Pancreas (tissue), 10 donors: ENCODE results near the gene RESP18. TPM values are rescaled to one million over a fixed set of nuclear protein-coding genes. Genes with fewer than 3 reads are reported as not detected.

Source experiments
- ATAC-seq, 4 donors: fragments of 200-7000 bp; cut with Tn5 transposase; one replicate each; pipeline versions ENCODE4 v1.8.0 to v1.9.1; 2020; ENCODE audit warnings: mild to moderate bottlenecking in 4 of 4, moderate library complexity in 4 of 4
- DNase-seq, 6 donors: peaks; one replicate each; pipeline ENCODE4 v3.0.0-alpha.2; 2020
- FAIRE-seq: peaks from 2 replicates; lab custom pipeline; 2012; peaks lifted over from hg19 to GRCh38; lab: Jason Lieb, UNC
- H3K27ac ChIP-seq, 4 donors: fragments of 200-600 bp; sonication (generic); 1 replicate in 3 of 4; 2 replicates in 1 of 4; pipeline versions ENCODE4 v1.5.0 to v1.8.0; 2020
- H3K27me3 ChIP-seq, 4 donors: fragments of 200-600 bp; one replicate each; pipeline ENCODE4 v1.8.0; 2021
- H3K36me3 ChIP-seq, 3 donors: fragments of 200-600 bp; sonication (generic) in 1 of 3; one replicate each; pipeline versions ENCODE4 v1.5.0 to v1.8.0; 2020 to 2021
- H3K4me1 ChIP-seq, 3 donors: fragments of 200-600 bp; one replicate each; pipeline ENCODE4 v1.8.0; 2021
- H3K4me3 ChIP-seq, 4 donors: fragments of 200-600 bp; sonication (generic) in 2 of 4; one replicate each; pipeline versions ENCODE4 v1.5.0 to v1.8.0; 2020 to 2021
- H3K9me3 ChIP-seq, 4 donors: fragments of 200-600 bp; one replicate each; pipeline ENCODE4 v1.8.0; 2021
- WGBS, 2 donors: extraction: QIAGEN DNeasy Blood & Tissue Kit; methylation state at CpG; one replicate each; pipeline ENCODE4 v1.1.7; 2013; 5-methylcytosine and 5-hydroxymethylcytosine counted together
- intact Hi-C, 3 donors: fragments of 100-400 bp; cut with DNase I; formaldehyde crosslinking; loops; one replicate each; pipeline versions ENCODE4 v1.11.1 to v1.14.2; 2022
- polyA plus RNA-seq, 2 donors: library from polyadenylated mRNA; stranded (reverse); fragments of 200-250 nt; gene quantifications; one replicate each; pipeline ENCODE4 v1.2.3, GENCODE V29; 2013
- total RNA-seq, 6 donors: library from RNA; stranded (reverse); fragmentation: NEBNext Ultra II Directional in 4 of 6; extraction: Animal tissue kit (Norgen Biotek cat#: 25700) in 4 of 6; gene quantifications; one replicate each; pipeline versions ENCODE4 v1.2.1 to v1.2.4, GENCODE V29; 2021 to 2023
- TF ChIP-seq, protein P1 (sequence below), 4 donors: fragments of 200-600 bp; sonication (generic) in 3 of 4; IDR thresholded peaks; one replicate each; pipeline versions ENCODE4 v1.5.0 to v1.8.0; 2021; ENCODE audit warnings: antibody characterized with exemption in 4 of 4
- donor health status: healthy with polysubstance abuse.
- donor health status: DM: no; HTN: no; CAD: no; lungs with moderate emphysema.
- donor health status: DM: no; HTN: no; CAD: no.
- donor health status: control.
- donor health status: control.
- donor health status: Bipolar disorder and iron deficiency.
- donor health status: DM: yes; HTN: yes; CAD: no.
- donor health status: DM: no; HTN: no; CAD: no.
- donor health status: DM: no; HTN: no; CAD: no.
- donor health status: DM: yes; HTN: yes; CAD: no.

Gene RESP18
- total and polyA plus RNA-seq, 8 donors = 0.16 TPM; not detected in 7

DNA sequence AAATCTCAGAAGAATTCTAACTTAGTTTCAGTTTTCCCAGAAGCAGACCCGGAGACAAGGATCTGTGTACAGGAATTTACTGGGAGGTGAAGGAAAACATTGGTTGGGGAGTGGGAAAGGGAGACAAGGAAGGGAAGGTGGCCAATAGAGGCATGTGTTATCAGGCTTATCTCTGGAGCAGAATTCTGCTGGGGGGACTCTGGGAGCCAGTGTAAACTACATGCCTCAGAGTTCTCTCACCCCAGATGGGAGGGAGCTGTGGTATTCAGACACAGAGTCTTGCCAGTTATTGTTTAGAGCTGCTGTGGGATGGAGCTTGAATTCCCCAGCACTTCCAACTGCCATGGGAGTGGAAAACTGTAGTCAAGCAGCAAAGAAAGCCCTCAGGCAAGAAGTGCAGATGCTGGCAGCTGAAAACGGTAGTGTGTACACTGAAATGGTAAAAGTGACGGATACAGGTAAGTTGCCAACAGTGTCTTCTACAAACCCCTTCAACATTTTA lies 36.2 kb upstream of the RESP18 start:
- TF ChIP-seq, protein P1, sequence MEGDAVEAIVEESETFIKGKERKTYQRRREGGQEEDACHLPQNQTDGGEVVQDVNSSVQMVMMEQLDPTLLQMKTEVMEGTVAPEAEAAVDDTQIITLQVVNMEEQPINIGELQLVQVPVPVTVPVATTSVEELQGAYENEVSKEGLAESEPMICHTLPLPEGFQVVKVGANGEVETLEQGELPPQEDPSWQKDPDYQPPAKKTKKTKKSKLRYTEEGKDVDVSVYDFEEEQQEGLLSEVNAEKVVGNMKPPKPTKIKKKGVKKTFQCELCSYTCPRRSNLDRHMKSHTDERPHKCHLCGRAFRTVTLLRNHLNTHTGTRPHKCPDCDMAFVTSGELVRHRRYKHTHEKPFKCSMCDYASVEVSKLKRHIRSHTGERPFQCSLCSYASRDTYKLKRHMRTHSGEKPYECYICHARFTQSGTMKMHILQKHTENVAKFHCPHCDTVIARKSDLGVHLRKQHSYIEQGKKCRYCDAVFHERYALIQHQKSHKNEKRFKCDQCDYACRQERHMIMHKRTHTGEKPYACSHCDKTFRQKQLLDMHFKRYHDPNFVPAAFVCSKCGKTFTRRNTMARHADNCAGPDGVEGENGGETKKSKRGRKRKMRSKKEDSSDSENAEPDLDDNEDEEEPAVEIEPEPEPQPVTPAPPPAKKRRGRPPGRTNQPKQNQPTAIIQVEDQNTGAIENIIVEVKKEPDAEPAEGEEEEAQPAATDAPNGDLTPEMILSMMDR (IDR thresholded peaks at IDR 0.05) = no peak
- 35 to 39% methylated on average over 3 of the region's 3 CpGs for whole genome bisulfite sequencing, 2 donors
- FAIRE-seq (no peak), DNase-seq (peak in 2 of 6 donors; percentile 22 to 30), ATAC-seq (peak; percentile 69 to 89 (median 78))
- H3K27ac ChIP-seq = peak overlapping the region in 3 of 4 donors; percentile 52 to 76 (median 67)
- H3K4me1 ChIP-seq = no peaks in the 10 kb centered on the region
- H3K27me3 ChIP-seq = no peaks in the 10 kb centered on the region
- H3K4me3 ChIP-seq = peak overlapping the region in 1 of 4 donors; percentile 10
- peaks cover 0 to 2% (median 0%) of the 10 kb centered on the region in 3 donors for H3K36me3 ChIP-seq
- no peaks in the 10 kb centered on the region for H3K9me3 ChIP-seq
- intact Hi-C loops = no loop called here

DNA sequence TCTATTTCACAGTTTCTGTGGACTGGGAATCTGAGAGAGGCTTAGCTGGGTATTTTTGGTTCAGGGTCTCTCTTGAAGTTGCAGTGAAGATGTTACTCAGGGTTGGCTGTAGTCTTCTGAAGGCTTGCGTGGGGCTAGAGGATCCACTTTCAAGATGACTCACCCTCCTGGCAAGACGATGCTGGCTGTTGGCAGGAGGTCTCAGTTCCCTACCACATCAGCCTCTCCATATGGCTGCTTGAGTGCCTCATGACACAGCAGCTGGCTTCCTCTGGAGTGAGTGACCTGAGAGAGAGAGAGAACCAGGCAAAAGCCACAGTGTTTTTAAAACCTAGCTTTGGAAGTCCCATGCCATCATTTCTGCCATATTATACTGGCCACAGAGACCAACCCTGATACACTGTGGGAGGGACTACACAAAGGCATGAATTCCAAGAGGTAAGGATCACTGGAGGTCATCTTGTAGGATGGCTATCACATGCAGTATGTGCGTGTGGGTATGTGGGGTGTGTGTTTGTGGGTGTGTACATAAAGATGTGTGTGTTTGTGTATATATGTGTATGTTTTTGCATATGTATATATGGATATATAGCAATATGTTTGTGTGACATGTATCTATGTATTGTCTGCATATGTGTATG lies 30.1 kb upstream of the RESP18 start:
- Histone ChIP-seq H3K4me1 (peaks cover 0 to 4% (median 0%) of the 10 kb centered on the region in 3 donors), H3K9me3 (no peaks in the 10 kb centered on the region), H3K27ac (no peak overlapping the region), H3K36me3 (no peaks in the 10 kb centered on the region), H3K27me3 (peaks cover 0 to 9% (median 3%) of the 10 kb centered on the region in 4 donors), H3K4me3 (no peak overlapping the region)
- DNase-seq (peak in 1 of 6 donors; percentile 23), ATAC-seq (peak in 3 of 4 donors; percentile 43 to 78 (median 64)), FAIRE-seq (no peak)
- intact Hi-C loops = no loop called here
- TF ChIP-seq, protein P1 (IDR thresholded peaks at IDR 0.05) = no peak
- WGBS, 2 donors = 55 to 86% methylated on average over 3 of the region's 3 CpGs

DNA sequence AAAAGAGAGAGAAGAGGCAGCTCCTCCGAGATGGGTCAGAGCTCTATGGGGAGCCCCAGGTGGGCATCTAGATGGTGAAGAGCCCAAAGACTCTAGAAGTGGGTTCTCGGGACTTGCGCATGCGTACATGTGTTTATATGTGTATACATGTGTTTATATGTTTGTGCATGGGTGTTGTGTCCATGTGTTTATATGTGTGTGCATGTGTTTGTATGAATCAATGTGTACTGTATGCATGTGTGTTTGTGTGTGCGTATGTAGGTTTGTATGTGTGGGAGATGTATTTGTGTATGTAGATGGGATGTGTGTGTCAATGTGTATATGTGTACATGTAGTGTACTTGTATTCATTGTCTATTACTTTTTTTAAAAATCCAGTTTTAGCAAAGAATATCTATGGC lies 29.5 kb upstream of the RESP18 start:
- TF ChIP-seq, protein P1 (IDR thresholded peaks at IDR 0.05) = no peak
- no peak overlapping the region for H3K27ac ChIP-seq
- peaks cover 0 to 4% (median 0%) of the 10 kb centered on the region in 3 donors for H3K4me1 ChIP-seq
- no peaks in the 10 kb centered on the region for H3K9me3 ChIP-seq
- ATAC-seq (no peak), DNase-seq (no peak), FAIRE-seq (no peak)
- H3K36me3 ChIP-seq = no peaks in the 10 kb centered on the region
- peaks cover 0 to 15% (median 3%) of the 10 kb centered on the region in 4 donors for H3K27me3 ChIP-seq
- H3K4me3 ChIP-seq = no peak overlapping the region
- 88 to 94% methylated on average over 5 of the region's 5 CpGs for WGBS, 2 donors
- intact Hi-C loops = no loop called here

DNA sequence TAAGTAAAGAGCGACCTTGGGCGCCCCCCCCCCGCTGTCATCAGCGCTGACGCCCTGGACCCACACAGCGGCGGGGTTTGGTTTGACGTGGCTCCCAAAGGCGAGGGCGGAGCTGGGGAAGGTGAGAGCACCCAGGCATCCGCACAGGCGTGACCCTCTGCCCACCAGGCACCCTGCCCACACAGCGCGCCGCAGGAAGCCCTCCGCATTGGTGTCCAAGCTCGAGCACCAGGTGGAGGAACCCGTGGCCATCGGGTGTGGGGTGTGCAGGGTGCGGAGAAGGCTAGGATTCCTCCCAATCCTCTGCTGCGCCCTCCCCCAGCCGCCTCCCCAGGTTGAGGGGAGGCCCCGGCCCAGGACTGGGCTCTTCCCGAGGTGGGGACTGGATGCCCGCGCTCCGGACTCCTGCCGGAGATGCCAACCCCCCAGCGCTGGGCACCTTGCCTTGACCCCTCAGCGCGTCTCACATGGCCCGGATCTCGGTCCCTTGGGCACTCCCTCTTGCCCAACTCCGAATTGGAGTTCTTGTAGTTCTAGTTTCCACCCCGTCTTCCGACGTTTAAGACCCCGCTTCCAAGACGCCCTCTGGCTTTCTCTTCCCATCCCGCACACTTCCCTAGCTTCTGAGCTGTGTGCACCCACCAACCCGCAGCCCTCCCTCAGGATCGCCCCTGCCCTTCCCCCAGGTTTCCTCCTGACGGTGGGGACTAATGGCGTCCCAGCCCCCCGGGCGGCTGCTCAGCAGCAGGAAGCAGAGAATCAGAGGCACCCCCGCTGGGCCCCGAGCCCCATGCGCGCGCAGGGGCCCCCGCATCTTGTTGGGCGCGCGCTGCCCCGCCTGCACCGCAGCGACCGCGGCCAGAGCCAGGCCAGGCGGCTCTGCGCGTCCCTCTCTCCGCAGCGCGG lies 25.9 kb upstream of the RESP18 start:
- no peak for FAIRE-seq

More for the DNA sequence above, 25.9 kb upstream of the RESP18 start:
- peaks cover 0 to 15% (median 3%) of the 10 kb centered on the region in 4 donors for H3K27me3 ChIP-seq
- ATAC-seq = peak in 3 of 4 donors; percentile 32 to 75 (median 51)
- peak in 1 of 6 donors; percentile 56 for DNase-seq
- H3K36me3 ChIP-seq = no peaks in the 10 kb centered on the region
- H3K4me1 ChIP-seq = peaks cover 0 to 4% (median 0%) of the 10 kb centered on the region in 3 donors
- intact Hi-C loops = no loop called here
- no peak overlapping the region for H3K4me3 ChIP-seq
- no peak overlapping the region for H3K27ac ChIP-seq
- H3K9me3 ChIP-seq = no peaks in the 10 kb centered on the region
- WGBS, 2 donors = 2 to 3% methylated on average over 59 to 66 of the region's 66 CpGs
- TF ChIP-seq, protein P1 (IDR thresholded peaks at IDR 0.05) = no peak
